ENCODE measurements around the gene NUP210L. TPM values are rescaled to one million over a fixed set of nuclear protein-coding genes. Genes with fewer than 3 reads are reported as not detected.
A peak's percentile ranks its signal among the peaks of the same experiment; 100 is the strongest.

The NUP210L gene
- total RNA-seq, 2 donors from 2014 or later, result 0.14 to 0.41 TPM

DNA sequence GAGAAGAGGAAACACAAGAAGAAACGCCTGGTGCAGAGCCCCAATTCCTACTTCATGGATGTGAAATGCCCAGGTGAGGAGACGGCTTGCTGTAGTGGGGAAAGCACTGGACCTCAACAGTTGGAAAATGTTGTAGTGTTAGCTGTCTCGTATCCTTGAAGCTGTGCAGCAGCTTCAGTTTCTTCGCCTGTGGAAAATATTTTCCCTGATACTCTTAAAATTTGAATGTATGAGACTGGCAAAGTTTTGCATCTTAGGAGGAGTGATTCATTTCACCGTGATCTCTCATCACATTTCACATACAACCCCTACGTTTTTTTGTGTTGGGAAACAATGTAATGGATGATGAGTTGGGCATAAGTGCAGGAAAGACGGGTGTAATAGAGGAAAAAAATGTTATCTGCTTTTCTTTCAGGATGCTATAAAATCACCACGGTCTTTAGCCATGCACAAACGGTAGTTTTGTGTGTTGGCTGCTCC lies 163.7 kb downstream of the NUP210L start:
- no peak for ATAC-seq (ENCODE audit: insufficient number of reproducible peaks, low FRiP score, low read depth)
- Histone ChIP-seq H3K4me3 (peak overlapping the region; percentile 95), H3K27me3 (replicated peaks; ENCODE audit: insufficient read depth) (no peaks in the 10 kb centered on the region), H3K9me3 (no peaks in the 10 kb centered on the region), H3K27ac (peak overlapping the region; percentile 94 to 98), H3K4me1 (ENCODE audit: control insufficient read depth in 1 of 2, low read depth in 2 of 2) (peaks cover 16 to 28% of the 10 kb centered on the region in 2 donors), H3K36me3 (peaks cover 23% of the 10 kb centered on the region)
- TF ChIP-seq, protein P1, sequence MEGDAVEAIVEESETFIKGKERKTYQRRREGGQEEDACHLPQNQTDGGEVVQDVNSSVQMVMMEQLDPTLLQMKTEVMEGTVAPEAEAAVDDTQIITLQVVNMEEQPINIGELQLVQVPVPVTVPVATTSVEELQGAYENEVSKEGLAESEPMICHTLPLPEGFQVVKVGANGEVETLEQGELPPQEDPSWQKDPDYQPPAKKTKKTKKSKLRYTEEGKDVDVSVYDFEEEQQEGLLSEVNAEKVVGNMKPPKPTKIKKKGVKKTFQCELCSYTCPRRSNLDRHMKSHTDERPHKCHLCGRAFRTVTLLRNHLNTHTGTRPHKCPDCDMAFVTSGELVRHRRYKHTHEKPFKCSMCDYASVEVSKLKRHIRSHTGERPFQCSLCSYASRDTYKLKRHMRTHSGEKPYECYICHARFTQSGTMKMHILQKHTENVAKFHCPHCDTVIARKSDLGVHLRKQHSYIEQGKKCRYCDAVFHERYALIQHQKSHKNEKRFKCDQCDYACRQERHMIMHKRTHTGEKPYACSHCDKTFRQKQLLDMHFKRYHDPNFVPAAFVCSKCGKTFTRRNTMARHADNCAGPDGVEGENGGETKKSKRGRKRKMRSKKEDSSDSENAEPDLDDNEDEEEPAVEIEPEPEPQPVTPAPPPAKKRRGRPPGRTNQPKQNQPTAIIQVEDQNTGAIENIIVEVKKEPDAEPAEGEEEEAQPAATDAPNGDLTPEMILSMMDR (IDR thresholded peaks at IDR 0.05), result no peak
- no peak for DNase-seq (ENCODE audit: low spot score)

DNA sequence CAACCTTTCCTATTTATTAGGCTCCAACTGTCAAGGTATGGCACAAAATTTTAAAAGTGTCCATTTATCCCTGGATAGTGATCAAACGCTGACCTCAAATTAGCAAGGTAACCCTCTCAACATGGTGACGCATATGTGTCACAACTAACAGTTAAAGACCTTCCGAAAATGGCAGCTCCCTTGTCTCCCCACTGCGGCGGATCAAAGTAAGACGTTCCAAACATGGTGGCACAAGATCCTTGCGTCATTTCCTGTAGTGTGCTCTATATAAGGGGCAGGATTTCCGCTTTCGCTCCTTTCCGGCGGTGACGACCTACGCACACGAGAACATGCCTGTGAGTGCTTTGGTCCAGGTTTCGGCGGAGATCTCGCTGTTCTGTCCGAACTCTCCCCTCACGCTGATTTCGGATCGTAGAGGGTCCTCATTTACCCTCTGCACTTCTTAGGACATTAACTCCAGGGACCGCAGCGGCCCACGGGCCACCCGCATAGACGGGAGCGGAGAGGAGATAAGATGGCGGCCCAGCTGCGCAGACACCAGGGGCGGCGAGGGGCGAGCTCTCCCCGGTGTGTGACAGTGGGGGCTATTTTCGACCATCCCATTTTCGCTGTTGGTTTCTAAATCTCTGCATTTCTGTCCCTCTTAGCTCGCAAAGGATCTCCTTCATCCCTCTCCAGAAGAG lies 164.3 kb downstream of the NUP210L start, which contains the start of gene RPS27:
Gene RPS27, plus strand, starts transcription at position 295 of the 683 bp plus-strand sequence. Its CDS starts 35 bp downstream, at position 330.
- Histone ChIP-seq H3K4me3 (peak within 1 kb of the TSS; percentile 95), H3K27ac (peak within 1 kb of the TSS; percentile 94 to 98), H3K27me3 (replicated peaks; ENCODE audit: insufficient read depth) (no peaks in the 10 kb centered on the region), H3K4me1 (ENCODE audit: control insufficient read depth in 1 of 2, low read depth in 2 of 2) (peaks cover 16 to 28% of the 10 kb centered on the region in 2 donors), H3K9me3 (no peaks in the 10 kb centered on the region), H3K36me3 (peaks cover 23% of the 10 kb centered on the region)
- DNase-seq (ENCODE audit: low spot score), result peak; percentile 91
- peak; percentile 83 for ATAC-seq (ENCODE audit: insufficient number of reproducible peaks, low FRiP score, low read depth)
- TF ChIP-seq, protein P1 (IDR thresholded peaks at IDR 0.05), result no peak

DNA sequence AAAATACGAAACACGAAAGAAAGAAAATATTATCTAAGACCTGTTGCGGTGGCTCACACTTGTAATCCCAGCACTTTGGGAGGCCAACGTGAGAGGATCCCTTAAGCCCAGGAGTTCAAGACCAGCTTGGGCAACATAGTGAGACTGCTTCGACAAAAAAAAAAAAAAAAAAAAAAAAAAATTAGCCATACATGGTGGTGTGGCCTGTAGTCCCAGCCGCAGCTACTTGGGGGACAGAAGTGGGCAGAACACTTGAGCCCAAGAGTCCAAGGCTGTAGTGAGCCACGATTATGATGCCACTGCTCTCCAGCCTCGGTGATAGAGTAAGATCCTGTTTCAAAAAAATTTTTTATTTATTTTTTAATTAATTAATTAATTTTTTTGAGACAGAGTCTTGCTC lies 167.3 kb downstream of the NUP210L start:
- H3K4me1 ChIP-seq (ENCODE audit: control insufficient read depth in 1 of 2, low read depth in 2 of 2), result peaks cover 23 to 34% of the 10 kb centered on the region in 2 donors
- no peak for ATAC-seq (ENCODE audit: insufficient number of reproducible peaks, low FRiP score, low read depth)

DNA sequence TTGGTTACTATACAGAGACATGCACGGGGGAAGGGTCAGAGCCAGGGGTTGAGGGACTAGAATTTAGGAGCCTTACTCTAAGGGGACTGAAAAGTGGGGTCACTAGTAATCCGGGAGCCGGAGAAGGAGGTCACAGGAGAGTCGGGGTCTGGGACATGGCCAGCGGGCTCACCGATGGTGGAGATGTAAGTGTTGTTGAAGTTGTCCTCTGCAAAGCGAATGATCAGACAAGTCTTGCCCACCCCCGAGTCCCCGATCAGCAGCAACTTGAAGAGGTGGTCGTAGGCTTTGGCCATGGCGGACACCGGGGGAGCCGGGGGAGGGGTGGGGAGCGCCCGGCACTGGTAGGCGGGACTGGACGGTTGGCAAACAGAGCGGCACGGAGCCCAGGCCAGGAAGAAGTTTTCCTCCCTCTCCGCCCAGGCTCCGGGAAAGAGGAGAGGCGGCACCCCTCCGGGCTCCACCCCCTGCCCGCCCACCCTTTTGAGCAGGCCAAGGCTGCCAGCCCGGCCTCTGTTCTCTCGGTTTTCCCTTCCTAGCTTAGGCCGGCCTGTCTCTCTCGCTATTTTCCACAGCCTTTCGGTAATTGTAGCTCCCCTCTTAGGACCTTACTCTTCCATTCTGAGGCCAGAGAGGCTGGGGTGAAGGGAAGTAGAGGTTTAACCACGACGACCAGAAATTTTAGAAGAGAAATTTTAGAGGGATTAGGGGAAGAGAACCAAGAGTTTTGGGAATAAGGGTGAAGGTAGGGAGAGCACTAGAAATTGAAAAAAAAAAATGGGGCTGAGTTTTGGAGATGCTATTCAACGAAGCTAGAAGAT lies 168.7 kb downstream of the NUP210L start, which contains the start of gene RAB13:
Gene RAB13, minus strand, starts transcription at position 399 of the 821 bp plus-strand sequence. Its CDS starts 103 bp downstream, at position 296.
- Histone ChIP-seq H3K4me1 (ENCODE audit: control insufficient read depth in 1 of 2, low read depth in 2 of 2) (peaks cover 13 to 19% of the 10 kb centered on the region in 2 donors), H3K36me3 (no peaks in the 10 kb centered on the region), H3K9me3 (no peaks in the 10 kb centered on the region), H3K27ac (peak within 1 kb of the TSS; percentile 92 to 93), H3K27me3 (replicated peaks; ENCODE audit: insufficient read depth) (no peaks in the 10 kb centered on the region), H3K4me3 (peak within 1 kb of the TSS; percentile 81)
- DNase-seq (ENCODE audit: low spot score) (peak; percentile 33), ATAC-seq (ENCODE audit: insufficient number of reproducible peaks, low FRiP score, low read depth) (peak; percentile 64)
- TF ChIP-seq, protein P1 (IDR thresholded peaks at IDR 0.05), result no peak

More for the DNA sequence above, 167.3 kb downstream of the NUP210L start:
- DNase-seq (ENCODE audit: low spot score), result no peak
- TF ChIP-seq, protein P1 (IDR thresholded peaks at IDR 0.05), result no peak
- no peak overlapping the region for H3K4me3 ChIP-seq
- H3K36me3 ChIP-seq, result peaks cover 8% of the 10 kb centered on the region
- H3K27ac ChIP-seq, result peak overlapping the region in 1 of 2 donors; percentile 92
- H3K9me3 ChIP-seq, result no peaks in the 10 kb centered on the region
- no peaks in the 10 kb centered on the region for H3K27me3 ChIP-seq (replicated peaks; ENCODE audit: insufficient read depth)
